ENCODE results near the gene GPR78. TPM values are rescaled to one million over a fixed set of nuclear protein-coding genes. Genes with fewer than 3 reads are reported as not detected.

GPR78 gene
- total and polyA plus RNA-seq, 2 experiments from 2014 or later: 0.05 TPM; not detected in 1

GRCh38 chr4:8577046-8577445, 3.1 kb upstream of the GPR78 start:
- no peak for TF ChIP-seq EZH2phosphoT487 (IDR thresholded peaks at IDR 0.05; ENCODE audit: insufficient read depth, low read depth)
- TF ChIP-seq EZH2 (IDR thresholded peaks at IDR 0.05; ENCODE audit: insufficient read depth, poor library complexity, severe bottlenecking): no peak
- Histone ChIP-seq H3K27ac (no peak overlapping the region), H3K9me3 (ENCODE audit: low read depth) (no peaks in the 10 kb centered on the region), H3K79me2 (ENCODE audit: insufficient read depth) (no peaks in the 10 kb centered on the region), H4K20me1 (ENCODE audit: insufficient read depth) (no peaks in the 10 kb centered on the region), H3K9me2 (ENCODE audit: insufficient read depth) (no peaks in the 10 kb centered on the region), H3K9ac (no peak overlapping the region), H3K4me1 (ENCODE audit: insufficient read depth) (no peaks in the 10 kb centered on the region), H3K27me3 (replicated peaks; ENCODE audit: insufficient read depth) (peaks cover 22% of the 10 kb centered on the region; the same call in 1 of the 2 replicates), H3F3A (ENCODE audit: insufficient read depth) (no peaks in the 10 kb centered on the region), H2AFZ (no peak overlapping the region), H3K36me3 (ENCODE audit: low read depth) (no peaks in the 10 kb centered on the region), H3K4me2 (ENCODE audit: unreplicated experiment) (no peak overlapping the region), H3K4me3 (no peak overlapping the region)
- in situ Hi-C loops (cut with MboI): no loop called here
- no peak for DNase-seq
- 51 to 58% methylated on average over 8 of the region's 8 CpGs for WGBS, 2 experiments (ENCODE audit: low coverage in 1 of 2, low lambda C conversion rate in 2 of 2, missing lambda C conversion rate in 2 of 2)

GRCh38 chr4:8577972-8578371, 2.2 kb upstream of the GPR78 start:
- Histone ChIP-seq H3K9ac (no peak overlapping the region), H3K9me2 (ENCODE audit: insufficient read depth) (no peaks in the 10 kb centered on the region), H3K9me3 (ENCODE audit: low read depth) (no peaks in the 10 kb centered on the region), H3K36me3 (ENCODE audit: low read depth) (no peaks in the 10 kb centered on the region), H3K27ac (no peak overlapping the region), H3K27me3 (replicated peaks; ENCODE audit: insufficient read depth) (peaks cover 22% of the 10 kb centered on the region; the same call in 1 of the 2 replicates), H2AFZ (no peak overlapping the region), H3K4me2 (ENCODE audit: unreplicated experiment) (no peak overlapping the region), H4K20me1 (ENCODE audit: insufficient read depth) (no peaks in the 10 kb centered on the region), H3K79me2 (ENCODE audit: insufficient read depth) (no peaks in the 10 kb centered on the region), H3K4me1 (ENCODE audit: insufficient read depth) (no peaks in the 10 kb centered on the region), H3K4me3 (no peak overlapping the region), H3F3A (ENCODE audit: insufficient read depth) (no peaks in the 10 kb centered on the region)
- 49 to 54% methylated on average over 4 of the region's 4 CpGs for WGBS, 2 experiments (ENCODE audit: low coverage in 1 of 2, low lambda C conversion rate in 2 of 2, missing lambda C conversion rate in 2 of 2)
- no peak for DNase-seq
- in situ Hi-C loops (cut with MboI): no loop called here
- TF ChIP-seq EZH2 (IDR thresholded peaks at IDR 0.05; ENCODE audit: insufficient read depth, poor library complexity, severe bottlenecking) (no peak), EZH2phosphoT487 (IDR thresholded peaks at IDR 0.05; ENCODE audit: insufficient read depth, low read depth) (no peak)

- Histone ChIP-seq H3F3A (ENCODE audit: insufficient read depth) (no peaks in the 10 kb centered on the region), H3K9me2 (ENCODE audit: insufficient read depth) (no peaks in the 10 kb centered on the region), H3K36me3 (ENCODE audit: low read depth) (no peaks in the 10 kb centered on the region), H3K27me3 (replicated peaks; ENCODE audit: insufficient read depth) (peaks cover 22% of the 10 kb centered on the region; the same call in 1 of the 2 replicates), H2AFZ (no peak overlapping the region), H3K27ac (no peak overlapping the region), H3K4me1 (ENCODE audit: insufficient read depth) (no peaks in the 10 kb centered on the region), H4K20me1 (ENCODE audit: insufficient read depth) (no peaks in the 10 kb centered on the region), H3K9me3 (ENCODE audit: low read depth) (no peaks in the 10 kb centered on the region), H3K4me2 (ENCODE audit: unreplicated experiment) (no peak overlapping the region), H3K9ac (no peak overlapping the region), H3K79me2 (ENCODE audit: insufficient read depth) (no peaks in the 10 kb centered on the region), H3K4me3 (no peak overlapping the region)
- WGBS, 2 experiments (ENCODE audit: low coverage in 1 of 2, low lambda C conversion rate in 2 of 2, missing lambda C conversion rate in 2 of 2): 44 to 45% methylated on average over 3 of the region's 3 CpGs
- no peak for DNase-seq
- no peak for TF ChIP-seq EZH2phosphoT487 (IDR thresholded peaks at IDR 0.05; ENCODE audit: insufficient read depth, low read depth)
- TF ChIP-seq EZH2 (IDR thresholded peaks at IDR 0.05; ENCODE audit: insufficient read depth, poor library complexity, severe bottlenecking): no peak
- in situ Hi-C loops (cut with MboI): no loop called here
Measured at GRCh38 chr4:8578717-8579116, 1.5 kb upstream of the GPR78 start.

- H3K4me1 ChIP-seq (ENCODE audit: insufficient read depth): no peaks in the 10 kb centered on the region
- no peaks in the 10 kb centered on the region for H3K9me2 ChIP-seq (ENCODE audit: insufficient read depth)
- no peak overlapping the region for H3K4me3 ChIP-seq
- in situ Hi-C loops (cut with MboI): no loop called here
- H3K9ac ChIP-seq: no peak overlapping the region
- H3F3A ChIP-seq (ENCODE audit: insufficient read depth): no peaks in the 10 kb centered on the region
- H3K36me3 ChIP-seq (ENCODE audit: low read depth): no peaks in the 10 kb centered on the region
- DNase-seq: no peak
- no peak for TF ChIP-seq EZH2phosphoT487 (IDR thresholded peaks at IDR 0.05; ENCODE audit: insufficient read depth, low read depth)
- no peak for TF ChIP-seq EZH2 (IDR thresholded peaks at IDR 0.05; ENCODE audit: insufficient read depth, poor library complexity, severe bottlenecking)
- H3K4me2 ChIP-seq (ENCODE audit: unreplicated experiment): no peak overlapping the region
- no peaks in the 10 kb centered on the region for H4K20me1 ChIP-seq (ENCODE audit: insufficient read depth)
- 26 to 33% methylated on average over 12 of the region's 12 CpGs for WGBS, 2 experiments (ENCODE audit: low coverage in 1 of 2, low lambda C conversion rate in 2 of 2, missing lambda C conversion rate in 2 of 2)
- no peaks in the 10 kb centered on the region for H3K79me2 ChIP-seq (ENCODE audit: insufficient read depth)
- H2AFZ ChIP-seq: no peak overlapping the region
- no peak overlapping the region for H3K27ac ChIP-seq
- H3K27me3 ChIP-seq (replicated peaks; ENCODE audit: insufficient read depth): peaks cover 24% of the 10 kb centered on the region; the same call in 1 of the 2 replicates
- no peaks in the 10 kb centered on the region for H3K9me3 ChIP-seq (ENCODE audit: low read depth)
Measured at GRCh38 chr4:8579526-8580320, 469 bp upstream of the GPR78 start.
